Mucosa of descending colon (tissue), 3 donors: Measurements from ENCODE around the gene EMP3. TPM values are rescaled to one million over a fixed set of nuclear protein-coding genes. Genes with fewer than 3 reads are reported as not detected.
A peak's percentile ranks its signal among the peaks of the same experiment; 100 is the strongest.

Source experiments
- ATAC-seq: fragments of 200-7000 bp; cut with Tn5 transposase; one replicate; pipeline ENCODE4 v1.9.1; 2020; ENCODE audit warnings: mild to moderate bottlenecking, moderate library complexity
- DNase-seq, 3 donors: peaks; one replicate each; pipeline ENCODE4 v3.0.0-alpha.2; 2020
- H3K36me3 ChIP-seq: fragments of 200-600 bp; one replicate; pipeline ENCODE4 v1.8.0; 2021; ENCODE audit warnings: low read depth, mild to moderate bottlenecking
- H3K4me1 ChIP-seq: fragments of 200-600 bp; one replicate; pipeline ENCODE4 v1.8.0; 2021; ENCODE audit warnings: low read depth, mild to moderate bottlenecking
- H3K4me3 ChIP-seq: fragments of 200-600 bp; one replicate; pipeline ENCODE4 v1.8.0; 2021; ENCODE audit warnings: mild to moderate bottlenecking
- H3K9me3 ChIP-seq: fragments of 200-600 bp; one replicate; pipeline ENCODE4 v1.8.0; 2021; ENCODE audit warnings: mild to moderate bottlenecking
- CTCF ChIP-seq: fragments of 200-600 bp; IDR thresholded peaks from one replicate; pipeline ENCODE4 v1.8.0; 2022; ENCODE audit warnings: antibody characterized with exemption, mild to moderate bottlenecking
- intact Hi-C, 2 donors: fragments of 100-400 bp; cut with DNase I in 1 of 2; cut with micrococcal nuclease in 1 of 2; formaldehyde crosslinking; loops; one replicate each; pipeline versions ENCODE4 v1.11.0 to v1.11.1; 2022; cut with DNase I, micrococcal nuclease
- long read RNA-seq, 2 donors: library from polyadenylated mRNA; unstranded; transcript quantifications; one replicate each; pipeline ENCODE4 v2.0.0, GENCODE V29; 2019 to 2021
- total RNA-seq, 3 donors: library from RNA; stranded (reverse); fragmentation: NEBNext Ultra II Directional in 2 of 3; extraction: Animal tissue kit (Norgen Biotek cat#: 25700) in 2 of 3; gene quantifications; one replicate each; pipeline versions ENCODE4 v1.2.1 to v1.2.4, GENCODE V29; 2021 to 2023
- donor health status: DM: no; HTN: no; CAD: no; lungs with moderate emphysema.
- donor health status: DM: no; HTN: no; CAD: no.
- donor health status: DM: no; HTN: yes; CAD: no.

EMP3 gene
- 100 to 1,000 TPM in 1 of 3 donors, 10 to 100 TPM in 2; 10.3 to 109 (median 36.2) TPM for total RNA-seq
- long read RNA-seq, donor 1, transcript EMP3-201 (5 exons, 876 nt), result major isoform, 78 of 88 reads
- long read RNA-seq, donor 1, partial matches to known transcripts, result 2 of 88 reads
- long read RNA-seq, donor 1, other reads (novel, unspliced or antisense), result 5 of 88 reads
- long read RNA-seq, donor 2, transcript EMP3-201 (5 exons, 876 nt), result major isoform, 17 of 23 reads
- long read RNA-seq, donor 2, partial matches to known transcripts, result 4 of 23 reads
- long read RNA-seq, donor 2, other reads (novel, unspliced or antisense), result 1 of 23 reads

DNA sequence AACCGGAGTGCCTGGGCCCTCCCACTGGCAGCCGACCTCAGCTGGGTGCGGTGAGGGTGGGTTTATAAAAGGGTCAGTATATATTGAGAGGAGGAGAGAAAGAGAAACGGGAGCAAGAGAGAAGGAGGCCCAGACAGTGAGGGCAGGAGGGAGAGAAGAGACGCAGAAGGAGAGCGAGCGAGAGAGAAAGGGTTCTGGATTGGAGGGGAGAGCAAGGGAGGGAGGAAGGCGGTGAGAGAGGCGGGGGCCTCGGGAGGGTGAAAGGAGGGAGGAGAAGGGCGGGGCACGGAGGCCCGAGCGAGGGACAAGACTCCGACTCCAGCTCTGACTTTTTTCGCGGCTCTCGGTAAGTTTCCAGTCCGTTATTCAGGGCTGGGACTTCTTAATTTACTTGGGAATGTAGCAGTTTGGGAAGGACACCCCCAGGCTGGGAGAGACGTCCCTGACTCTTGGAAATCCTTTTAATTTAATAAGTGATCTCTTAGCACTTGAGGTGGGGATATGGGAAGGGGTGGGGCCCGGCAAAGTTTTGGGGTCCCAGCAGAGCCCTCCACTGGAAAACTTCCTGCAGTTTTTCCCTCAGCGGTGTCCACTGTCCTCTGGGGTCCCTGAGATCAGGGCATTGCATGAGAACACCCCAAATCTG, at the start of gene EMP3:
EMP3 (plus strand) TSS at position 288 of the 646 bp plus-strand sequence. CDS start 1,293 bp downstream, outside the sequence.
- DNase-seq (peak; percentile 75 to 88 (median 77)), ATAC-seq (peak; percentile 4)
- intact Hi-C loops, result no loop called here
- no peak for TF ChIP-seq CTCF
- H3K4me3 ChIP-seq, result peak within 1 kb of the TSS; percentile 14
- no peaks in the 10 kb centered on the region for H3K9me3 ChIP-seq
- peaks cover 52% of the 10 kb centered on the region for H3K4me1 ChIP-seq
- H3K36me3 ChIP-seq, result no peaks in the 10 kb centered on the region

DNA sequence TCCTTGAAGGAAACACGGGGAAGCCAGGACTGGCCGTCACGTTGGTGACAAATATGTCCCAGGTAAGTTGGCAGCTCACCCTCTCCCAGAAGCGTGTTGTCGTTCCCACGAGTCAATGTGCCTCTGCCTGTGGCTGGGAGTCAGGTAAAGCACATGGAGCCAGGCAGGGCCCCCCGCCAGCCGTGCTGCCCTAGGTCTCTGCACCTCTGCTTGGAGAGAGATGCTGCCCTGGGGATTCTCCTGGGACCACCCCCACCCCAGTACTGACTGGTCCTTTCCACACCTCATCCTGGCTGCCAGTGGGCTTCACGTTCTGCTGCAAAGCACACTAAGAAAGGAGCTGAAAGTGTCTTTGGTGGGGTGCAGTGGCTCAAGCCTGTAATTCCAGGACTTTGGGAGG, 45.6 kb upstream of the EMP3 start:
- no peak for TF ChIP-seq CTCF
- DNase-seq (no peak), ATAC-seq (no peak)

DNA sequence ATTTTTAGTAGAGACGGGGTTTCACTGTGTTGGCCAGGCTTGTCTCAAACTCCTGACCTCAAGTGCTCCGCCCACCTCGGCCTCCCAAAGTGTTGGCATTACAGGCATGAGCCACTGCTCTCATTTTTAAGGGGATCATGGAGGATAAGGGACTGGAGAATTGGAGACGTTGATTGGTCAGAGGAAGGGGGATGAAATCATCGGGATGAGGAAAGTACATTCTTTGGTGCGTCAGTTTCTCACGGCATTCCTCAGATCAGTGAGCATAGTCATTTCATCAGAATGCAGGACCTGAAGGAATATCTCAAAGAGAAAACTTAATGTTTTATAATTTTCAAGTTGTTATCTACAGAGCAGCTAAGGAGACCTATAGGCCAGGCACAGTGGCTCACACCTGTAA, 41.4 kb upstream of the EMP3 start:
- Histone ChIP-seq H3K4me3 (no peak overlapping the region), H3K4me1 (no peaks in the 10 kb centered on the region), H3K9me3 (peaks cover 10% of the 10 kb centered on the region), H3K36me3 (no peaks in the 10 kb centered on the region)
- TF ChIP-seq CTCF, result no peak
- DNase-seq (no peak), ATAC-seq (no peak)
- intact Hi-C loops, result no loop called here

More for the DNA sequence above, 45.6 kb upstream of the EMP3 start:
- peaks cover 10% of the 10 kb centered on the region for H3K9me3 ChIP-seq
- no peaks in the 10 kb centered on the region for H3K4me1 ChIP-seq
- H3K4me3 ChIP-seq, result no peak overlapping the region
- intact Hi-C loops, result no loop called here
- no peaks in the 10 kb centered on the region for H3K36me3 ChIP-seq

GRCh38 chr19:48284896-48285295, 40.5 kb upstream of the EMP3 start:
- Histone ChIP-seq H3K36me3 (no peaks in the 10 kb centered on the region), H3K4me1 (no peaks in the 10 kb centered on the region), H3K9me3 (peaks cover 10% of the 10 kb centered on the region), H3K4me3 (no peak overlapping the region)
- intact Hi-C loops, result no loop called here
- no peak for ATAC-seq
- TF ChIP-seq CTCF, result no peak
- no peak for DNase-seq

DNA sequence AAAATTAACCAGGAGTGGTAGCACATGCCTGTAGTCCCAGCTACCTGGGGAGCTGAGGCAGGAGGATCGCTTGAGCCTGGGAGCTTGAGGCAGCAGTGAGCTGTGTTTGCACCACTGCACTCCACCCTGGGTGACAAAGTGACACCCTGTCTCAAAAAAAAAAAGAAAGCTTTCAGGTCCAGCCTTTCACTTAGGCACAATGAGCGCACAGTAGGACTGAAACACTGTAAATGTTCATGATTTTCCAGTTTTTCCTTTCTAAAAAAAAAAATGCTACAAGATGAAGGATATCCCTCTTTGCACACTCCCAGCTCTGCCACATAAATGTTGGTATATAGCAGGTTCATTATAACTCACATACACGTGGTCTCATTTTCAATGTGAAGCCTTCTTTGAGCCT, 37.6 kb upstream of the EMP3 start:
- ATAC-seq, result no peak
- intact Hi-C loops, result no loop called here

More for the DNA sequence above, 37.6 kb upstream of the EMP3 start:
- peaks cover 10% of the 10 kb centered on the region for H3K9me3 ChIP-seq
- H3K36me3 ChIP-seq, result no peaks in the 10 kb centered on the region
- no peak for DNase-seq
- TF ChIP-seq CTCF, result no peak
- H3K4me1 ChIP-seq, result peaks cover 7% of the 10 kb centered on the region
- H3K4me3 ChIP-seq, result no peak overlapping the region
